ENCODE measurements around the gene SPATC1L. TPM values are rescaled to one million over a fixed set of nuclear protein-coding genes. Genes with fewer than 3 reads are reported as not detected.

SPATC1L gene
- total and polyA plus RNA-seq, 2 donors from 2014 or later, result 3.7 to 8.7 TPM

DNA sequence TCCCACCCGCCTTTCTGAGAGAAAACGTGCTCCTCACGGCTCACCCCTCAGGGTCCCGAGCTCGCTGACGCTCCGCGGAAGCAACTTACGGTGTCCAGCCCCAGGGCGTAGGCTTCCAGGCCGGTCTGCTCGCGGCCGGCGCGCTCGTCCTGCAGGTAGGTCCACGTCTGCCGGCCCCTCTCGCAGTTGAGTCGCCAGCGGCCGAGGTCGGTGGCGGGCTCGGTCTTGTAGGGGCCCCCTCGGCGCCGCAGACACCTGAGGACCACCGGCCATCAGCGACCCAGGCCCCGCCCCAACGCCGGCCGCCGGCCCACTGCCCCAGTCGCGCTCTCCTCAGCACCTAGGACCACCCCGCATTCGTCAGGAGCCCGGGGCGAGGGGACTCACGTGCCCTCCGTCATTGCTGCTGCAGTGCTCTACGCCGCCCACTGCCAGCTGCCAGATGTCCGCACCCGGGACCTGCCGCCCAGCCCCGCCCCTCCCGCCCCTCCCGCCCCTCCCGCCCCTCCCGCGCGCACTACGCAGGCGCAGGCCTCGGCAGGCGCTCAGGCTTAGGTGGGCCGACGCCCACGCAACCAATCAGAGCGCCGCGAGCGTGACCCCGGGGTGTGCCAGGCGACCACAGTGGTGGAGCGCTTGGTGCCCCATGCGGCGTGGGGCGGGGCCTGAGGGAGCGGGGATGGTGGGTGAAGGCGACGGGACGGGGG lies 44.2 kb upstream of the SPATC1L start, which contains the start of gene LSS:
LSS (minus strand) TSS at position 430 of the 707 bp plus-strand sequence; CDS start at position 401, 29 bp downstream.
- peak; percentile 98 to 100 (median 99) for DNase-seq
- H3K27me3 ChIP-seq (ENCODE audit: control insufficient read depth, insufficient read depth, low read length), result no peaks in the 10 kb centered on the region
- H3K4me1 ChIP-seq (ENCODE audit: control insufficient read depth in 2 of 3, insufficient read depth in 2 of 3, low read depth in 1 of 3, low read length in 3 of 3), result peaks cover 0 to 11% (median 7%) of the 10 kb centered on the region in 3 donors
- intact Hi-C loops (cut with DNase I), result no loop called here
- H3K36me3 ChIP-seq (ENCODE audit: control insufficient read depth in 2 of 3, insufficient read depth in 3 of 3, low read length in 3 of 3), result peaks cover 0 to 8% (median 0%) of the 10 kb centered on the region in 3 donors
- peak within 1 kb of the TSS; percentile 53 to 66 (median 56) for H3K4me3 ChIP-seq (ENCODE audit: low read length in 3 of 3)
- H3K9ac ChIP-seq (ENCODE audit: low read length in 3 of 3), result peak within 1 kb of the TSS; percentile 16 to 70 (median 23)
- no peak for FAIRE-seq
- TF ChIP-seq, protein P1, sequence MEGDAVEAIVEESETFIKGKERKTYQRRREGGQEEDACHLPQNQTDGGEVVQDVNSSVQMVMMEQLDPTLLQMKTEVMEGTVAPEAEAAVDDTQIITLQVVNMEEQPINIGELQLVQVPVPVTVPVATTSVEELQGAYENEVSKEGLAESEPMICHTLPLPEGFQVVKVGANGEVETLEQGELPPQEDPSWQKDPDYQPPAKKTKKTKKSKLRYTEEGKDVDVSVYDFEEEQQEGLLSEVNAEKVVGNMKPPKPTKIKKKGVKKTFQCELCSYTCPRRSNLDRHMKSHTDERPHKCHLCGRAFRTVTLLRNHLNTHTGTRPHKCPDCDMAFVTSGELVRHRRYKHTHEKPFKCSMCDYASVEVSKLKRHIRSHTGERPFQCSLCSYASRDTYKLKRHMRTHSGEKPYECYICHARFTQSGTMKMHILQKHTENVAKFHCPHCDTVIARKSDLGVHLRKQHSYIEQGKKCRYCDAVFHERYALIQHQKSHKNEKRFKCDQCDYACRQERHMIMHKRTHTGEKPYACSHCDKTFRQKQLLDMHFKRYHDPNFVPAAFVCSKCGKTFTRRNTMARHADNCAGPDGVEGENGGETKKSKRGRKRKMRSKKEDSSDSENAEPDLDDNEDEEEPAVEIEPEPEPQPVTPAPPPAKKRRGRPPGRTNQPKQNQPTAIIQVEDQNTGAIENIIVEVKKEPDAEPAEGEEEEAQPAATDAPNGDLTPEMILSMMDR (IDR thresholded peaks at IDR 0.05; ENCODE audit: borderline replicate concordance, extremely low read depth, insufficient read depth), result no peak
- H3K27ac ChIP-seq (ENCODE audit: low read depth in 2 of 2, low read length in 2 of 2), result peak within 1 kb of the TSS; percentile 75 to 78
- no peaks in the 10 kb centered on the region for H3K9me3 ChIP-seq (ENCODE audit: control insufficient read depth in 2 of 3, insufficient read depth in 1 of 3, low read length in 3 of 3)

DNA sequence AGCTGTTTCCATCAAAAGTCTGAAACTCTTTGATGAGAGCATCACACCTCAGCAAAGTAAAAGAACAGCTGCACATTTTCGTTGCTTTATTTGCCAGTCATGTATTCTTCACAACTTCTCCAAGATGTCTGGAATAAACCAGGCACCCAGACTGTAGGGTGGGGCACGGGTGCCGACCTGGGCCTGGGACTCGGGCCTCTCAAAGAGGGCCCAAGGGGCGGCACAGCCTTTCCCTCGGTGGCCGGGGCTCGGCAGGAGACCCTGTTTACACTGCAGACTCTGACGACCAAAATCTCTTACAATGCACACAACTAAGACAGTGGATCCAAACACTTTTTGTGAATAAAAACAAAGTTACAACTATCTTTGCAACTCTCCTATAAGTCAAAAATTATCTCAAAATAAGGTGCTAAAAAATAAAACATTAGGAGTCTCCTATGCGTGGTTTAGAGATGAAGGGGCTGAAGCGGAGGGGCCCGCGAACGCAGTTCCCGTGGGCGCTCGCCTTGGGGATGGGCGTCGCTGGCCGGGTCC lies 43.6 kb upstream of the SPATC1L start:
- H3K9me3 ChIP-seq (ENCODE audit: control insufficient read depth in 2 of 3, insufficient read depth in 1 of 3, low read length in 3 of 3), result no peaks in the 10 kb centered on the region
- DNase-seq (peak in 1 of 5 donors; percentile 7), FAIRE-seq (no peak)
- peak overlapping the region in 1 of 2 donors; percentile 78 for H3K27ac ChIP-seq (ENCODE audit: low read depth in 2 of 2, low read length in 2 of 2)
- peaks cover 0 to 4% (median 0%) of the 10 kb centered on the region in 3 donors for H3K36me3 ChIP-seq (ENCODE audit: control insufficient read depth in 2 of 3, insufficient read depth in 3 of 3, low read length in 3 of 3)
- TF ChIP-seq, protein P1 (IDR thresholded peaks at IDR 0.05; ENCODE audit: borderline replicate concordance, extremely low read depth, insufficient read depth), result no peak
- no peaks in the 10 kb centered on the region for H3K27me3 ChIP-seq (ENCODE audit: control insufficient read depth, insufficient read depth, low read length)
- intact Hi-C loops (cut with DNase I), result no loop called here
- H3K4me3 ChIP-seq (ENCODE audit: low read length in 3 of 3), result peak overlapping the region; percentile 49 to 66 (median 53)
- peaks cover 0 to 11% (median 7%) of the 10 kb centered on the region in 3 donors for H3K4me1 ChIP-seq (ENCODE audit: control insufficient read depth in 2 of 3, insufficient read depth in 2 of 3, low read depth in 1 of 3, low read length in 3 of 3)
- peak overlapping the region in 2 of 3 donors; percentile 23 to 70 for H3K9ac ChIP-seq (ENCODE audit: low read length in 3 of 3)

DNA sequence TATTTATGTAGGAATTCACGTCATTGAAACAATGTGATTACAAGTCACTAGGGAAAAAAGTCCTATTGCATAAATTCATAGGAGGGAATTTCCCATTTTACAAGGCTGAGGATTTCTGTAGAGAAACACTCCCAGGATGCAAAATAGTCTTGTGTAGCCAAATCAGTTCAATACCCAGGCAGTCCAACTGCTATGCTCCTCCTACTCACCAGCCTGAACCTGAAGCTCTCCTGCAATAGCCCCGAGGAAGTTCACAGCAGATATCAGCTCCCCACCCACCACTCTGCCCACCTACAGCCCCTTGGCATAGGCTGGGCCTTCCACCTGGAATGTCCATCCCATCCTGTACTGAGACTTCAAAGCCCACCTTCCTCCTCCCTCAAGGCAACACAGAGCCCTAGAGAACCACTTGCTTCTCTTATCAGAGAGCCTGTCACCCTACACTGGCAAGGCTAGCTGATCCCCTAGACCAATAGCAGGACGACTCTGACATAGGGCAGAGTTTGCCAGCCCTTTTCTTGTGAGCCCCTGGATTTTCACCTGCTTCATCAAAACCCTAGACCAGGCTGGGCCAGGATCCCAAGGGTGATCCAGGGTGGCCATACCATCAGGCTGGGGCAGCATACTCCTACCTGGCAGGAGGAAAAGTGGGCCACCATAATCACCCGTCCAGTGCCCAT lies 42.8 kb upstream of the SPATC1L start:
- intact Hi-C loops (cut with DNase I), result no loop called here
- no peak overlapping the region for H3K9ac ChIP-seq (ENCODE audit: low read length in 3 of 3)
- TF ChIP-seq, protein P1 (IDR thresholded peaks at IDR 0.05; ENCODE audit: borderline replicate concordance, extremely low read depth, insufficient read depth), result no peak
- peaks cover 0 to 11% (median 7%) of the 10 kb centered on the region in 3 donors for H3K4me1 ChIP-seq (ENCODE audit: control insufficient read depth in 2 of 3, insufficient read depth in 2 of 3, low read depth in 1 of 3, low read length in 3 of 3)
- H3K9me3 ChIP-seq (ENCODE audit: control insufficient read depth in 2 of 3, insufficient read depth in 1 of 3, low read length in 3 of 3), result no peaks in the 10 kb centered on the region
- peaks cover 0 to 4% (median 0%) of the 10 kb centered on the region in 3 donors for H3K36me3 ChIP-seq (ENCODE audit: control insufficient read depth in 2 of 3, insufficient read depth in 3 of 3, low read length in 3 of 3)
- H3K27me3 ChIP-seq (ENCODE audit: control insufficient read depth, insufficient read depth, low read length), result no peaks in the 10 kb centered on the region
- DNase-seq (peak in 1 of 5 donors; percentile 10), FAIRE-seq (no peak)
- H3K4me3 ChIP-seq (ENCODE audit: low read length in 3 of 3), result peak overlapping the region in 1 of 3 donors; percentile 49
- no peak overlapping the region for H3K27ac ChIP-seq (ENCODE audit: low read depth in 2 of 2, low read length in 2 of 2)
